ENCODE measurements around the gene C12orf42.

The C12orf42 gene

GRCh38 chr12:103495469-103496456 lies at the start of gene C12orf42:
TSS of gene C12orf42 (minus strand) at chr12:103495968. CDS start at chr12:103478426, 17,542 bp downstream.
- peak; percentile 56 for DNase-seq (ENCODE audit: low spot score)

GRCh38 chr12:103542078-103542477 lies 46.3 kb upstream of the C12orf42 start:
- no peak for DNase-seq (ENCODE audit: low spot score)

GRCh38 chr12:103540319-103540718 lies 44.6 kb upstream of the C12orf42 start:
- DNase-seq (ENCODE audit: low spot score): no peak

GRCh38 chr12:103538397-103538796 lies 42.6 kb upstream of the C12orf42 start:
- no peak for DNase-seq (ENCODE audit: low spot score)

GRCh38 chr12:103530307-103531066 lies 34.7 kb upstream of the C12orf42 start:
- DNase-seq (ENCODE audit: low spot score): no peak

- no peak for DNase-seq (ENCODE audit: low spot score)
These were observed 33.5 kb upstream of the C12orf42 start for GRCh38 chr12:103529306-103529705.

- no peak for DNase-seq (ENCODE audit: low spot score)
These were observed 28.6 kb upstream of the C12orf42 start for GRCh38 chr12:103524238-103524875.

- no peak for DNase-seq (ENCODE audit: low spot score)
These were observed 28.0 kb upstream of the C12orf42 start for GRCh38 chr12:103523771-103524170.

GRCh38 chr12:103520686-103521215 lies 25.0 kb upstream of the C12orf42 start:
- DNase-seq (ENCODE audit: low spot score): no peak

GRCh38 chr12:103519632-103520031 lies 23.9 kb upstream of the C12orf42 start:
- DNase-seq (ENCODE audit: low spot score): no peak

- no peak for DNase-seq (ENCODE audit: low spot score)
These were observed 23.1 kb upstream of the C12orf42 start for GRCh38 chr12:103518899-103519298.

- DNase-seq (ENCODE audit: low spot score): no peak
These were observed 21.4 kb upstream of the C12orf42 start for GRCh38 chr12:103517161-103517560.

- DNase-seq (ENCODE audit: low spot score): no peak
These were observed 19.6 kb upstream of the C12orf42 start for GRCh38 chr12:103515341-103515740.

- no peak for DNase-seq (ENCODE audit: low spot score)
These were observed 18.1 kb upstream of the C12orf42 start for GRCh38 chr12:103513875-103514274.

GRCh38 chr12:103505371-103506236 lies 9.8 kb upstream of the C12orf42 start:
- DNase-seq (ENCODE audit: low spot score): no peak

- no peak for DNase-seq (ENCODE audit: low spot score)
These were observed 8.8 kb upstream of the C12orf42 start for GRCh38 chr12:103504606-103505005.

GRCh38 chr12:103503546-103504480 lies 8.0 kb upstream of the C12orf42 start:
- DNase-seq (ENCODE audit: low spot score): peak; percentile 57

GRCh38 chr12:103501447-103501846 lies 5.7 kb upstream of the C12orf42 start:
- no peak for DNase-seq (ENCODE audit: low spot score)

GRCh38 chr12:103499571-103499970 lies 3.8 kb upstream of the C12orf42 start:
- no peak for DNase-seq (ENCODE audit: low spot score)

GRCh38 chr12:103498990-103499389 lies 3.2 kb upstream of the C12orf42 start:
- DNase-seq (ENCODE audit: low spot score): no peak
